HEK293 (cell line): ENCODE measurements around the gene OPN5.

ENCODE experiments used
- CTCF ChIA-PET: fragments of 350-600 bp; formaldehyde crosslinking; extraction: SDS; loops from one replicate; lab custom pipeline; 2021; ENCODE audit warnings: antibody characterized with exemption; lab: Yijun Ruan, JAX
- POLR2A ChIA-PET: fragments of 300-600 bp; formaldehyde crosslinking; extraction: SDS; loops from one replicate; lab custom pipeline; 2020; ENCODE audit warnings: antibody characterized with exemption, inconsistent platforms; lab: Yijun Ruan, JAX
- H3K27ac ChIP-seq: fragments of 200-500 bp; sonication (Bioruptor generic); 2 replicates; pipeline ENCODE4 v1.5.1; 2014; ENCODE audit warnings: low read depth, low read length, control low read depth, inconsistent platforms; ENCODE audit errors: extremely low read depth
- H3K36me3 ChIP-seq, 2 experiments: fragments of 200-500 bp in 1 of 2; sonication (Bioruptor generic) in 1 of 2; 1 replicate in 1 of 2; 2 replicates in 1 of 2; pipeline ENCODE4 v1.5.1; 2014 to 2017; ENCODE audit warnings: inconsistent platforms in 2 of 2, low read length in 2 of 2; ENCODE audit not compliant: control insufficient read depth in 2 of 2, insufficient read depth in 1 of 2
- H3K4me1 ChIP-seq: fragments of 200-500 bp; sonication (Bioruptor generic); 2 replicates; pipeline ENCODE4 v1.5.1; 2014; ENCODE audit warnings: mild to moderate bottlenecking, low read length, inconsistent platforms; ENCODE audit not compliant: control insufficient read depth, insufficient read depth
- H3K4me3 ChIP-seq: 2 replicates; pipeline ENCODE4 v1.5.1; 2011; ENCODE audit warnings: low read depth, mild to moderate bottlenecking, control low read depth, low read length, moderate library complexity
- H3K9me3 ChIP-seq: fragments of 200-500 bp; sonication (Bioruptor generic); 2 replicates; pipeline ENCODE4 v1.5.1; 2014; ENCODE audit warnings: low read depth, low read length, inconsistent platforms; ENCODE audit not compliant: control insufficient read depth, insufficient read depth
- GLIS2 ChIP-seq: fragments of 450-650 bp; formaldehyde crosslinking; IDR thresholded peaks from 2 replicates; pipeline ENCODE4 v1.5.1; 2016; ENCODE audit warnings: missing biosample characterization, missing genetic modification characterization
- OVOL3 ChIP-seq: fragments of 450-650 bp; formaldehyde crosslinking; IDR thresholded peaks from 2 replicates; pipeline ENCODE4 v1.5.1; 2016; ENCODE audit warnings: missing biosample characterization, missing genetic modification characterization
- SALL2 ChIP-seq: fragments of 450-650 bp; formaldehyde crosslinking; IDR thresholded peaks from 2 replicates; pipeline ENCODE4 v1.5.0; 2017; ENCODE audit warnings: missing biosample characterization, mild to moderate bottlenecking, missing genetic modification characterization, borderline replicate concordance
- ZBTB21 ChIP-seq: fragments of 450-650 bp; formaldehyde crosslinking; IDR thresholded peaks from 2 replicates; pipeline ENCODE4 v1.5.1; 2017; ENCODE audit warnings: missing biosample characterization, missing genetic modification characterization
- ZFP69B ChIP-seq: fragments of 450-650 bp; formaldehyde crosslinking; IDR thresholded peaks from 2 replicates; pipeline ENCODE4 v1.5.1; 2016; ENCODE audit warnings: missing biosample characterization, missing genetic modification characterization
- ZNF132 ChIP-seq: fragments of 450-650 bp; formaldehyde crosslinking; IDR thresholded peaks from 2 replicates; pipeline ENCODE4 v1.5.1; 2017; ENCODE audit warnings: missing biosample characterization, missing genetic modification characterization, borderline replicate concordance
- ZNF133 ChIP-seq: fragments of 450-650 bp; formaldehyde crosslinking; IDR thresholded peaks from 2 replicates; pipeline ENCODE4 v1.5.1; 2016; ENCODE audit warnings: missing biosample characterization, missing genetic modification characterization
- ZNF184 ChIP-seq: fragments of 450-650 bp; IDR thresholded peaks from 2 replicates; pipeline ENCODE4 v1.5.1; 2018; ENCODE audit warnings: missing biosample characterization, mild to moderate bottlenecking, missing genetic modification characterization
- ZNF202 ChIP-seq: fragments of 450-650 bp; formaldehyde crosslinking; IDR thresholded peaks from 2 replicates; pipeline ENCODE4 v1.5.1; 2016; ENCODE audit warnings: missing biosample characterization, missing genetic modification characterization, borderline replicate concordance
- ZNF214 ChIP-seq: fragments of 450-650 bp; formaldehyde crosslinking; IDR thresholded peaks from 2 replicates; pipeline ENCODE4 v1.5.1; 2017; ENCODE audit warnings: missing biosample characterization, mild to moderate bottlenecking, missing genetic modification characterization, borderline replicate concordance
- ZNF292 ChIP-seq: fragments of 450-650 bp; formaldehyde crosslinking; IDR thresholded peaks from 2 replicates; pipeline ENCODE4 v1.5.1; 2016; ENCODE audit warnings: low read depth, missing biosample characterization, missing genetic modification characterization, borderline replicate concordance
- ZNF324 ChIP-seq: fragments of 450-650 bp; formaldehyde crosslinking; IDR thresholded peaks from 2 replicates; pipeline ENCODE4 v1.5.1; 2016; ENCODE audit warnings: missing biosample characterization, missing genetic modification characterization
- ZNF335 ChIP-seq: fragments of 450-650 bp; formaldehyde crosslinking; conservative IDR thresholded peaks from 2 replicates; pipeline ENCODE4 v1.5.1; 2016; ENCODE audit warnings: missing biosample characterization, missing genetic modification characterization
- ZNF416 ChIP-seq: fragments of 450-650 bp; formaldehyde crosslinking; IDR thresholded peaks from 2 replicates; pipeline ENCODE4 v1.5.1; 2016; ENCODE audit warnings: missing biosample characterization, missing genetic modification characterization
- ZNF433 ChIP-seq: fragments of 450-650 bp; formaldehyde crosslinking; IDR thresholded peaks from 2 replicates; pipeline ENCODE4 v1.5.1; 2016; ENCODE audit warnings: missing biosample characterization, missing genetic modification characterization, low read depth
- ZNF488 ChIP-seq: fragments of 450-650 bp; formaldehyde crosslinking; IDR thresholded peaks from 2 replicates; pipeline ENCODE4 v1.5.1; 2016; ENCODE audit warnings: missing biosample characterization, missing genetic modification characterization
- ZNF510 ChIP-seq: fragments of 450-650 bp; formaldehyde crosslinking; IDR thresholded peaks from 2 replicates; pipeline ENCODE4 v1.5.1; 2018; ENCODE audit warnings: mild to moderate bottlenecking, missing genetic modification characterization, missing biosample characterization; ENCODE audit not compliant: insufficient replicate concordance
- ZNF544 ChIP-seq: fragments of 450-650 bp; formaldehyde crosslinking; IDR thresholded peaks from 2 replicates; pipeline ENCODE4 v1.5.0; 2017; ENCODE audit warnings: missing biosample characterization, missing genetic modification characterization
- ZNF549 ChIP-seq: fragments of 450-650 bp; IDR thresholded peaks from 2 replicates; pipeline ENCODE4 v1.5.1; 2018; ENCODE audit warnings: missing biosample characterization, missing genetic modification characterization, mild to moderate bottlenecking, inconsistent platforms, moderate library complexity
- ZNF585B ChIP-seq: fragments of 450-650 bp; formaldehyde crosslinking; IDR thresholded peaks from 2 replicates; pipeline ENCODE4 v1.5.1; 2016; ENCODE audit warnings: missing biosample characterization, missing genetic modification characterization
- ZNF624 ChIP-seq: fragments of 450-650 bp; formaldehyde crosslinking; IDR thresholded peaks from 2 replicates; pipeline ENCODE4 v1.5.1; 2017; ENCODE audit warnings: missing biosample characterization, missing genetic modification characterization
- ZNF629 ChIP-seq: fragments of 450-650 bp; formaldehyde crosslinking; IDR thresholded peaks from 2 replicates; pipeline ENCODE4 v1.5.1; 2017; ENCODE audit warnings: missing biosample characterization, missing genetic modification characterization
- ZNF658 ChIP-seq: fragments of 450-650 bp; formaldehyde crosslinking; IDR thresholded peaks from 2 replicates; pipeline ENCODE4; 2016; ENCODE audit warnings: missing biosample characterization, missing genetic modification characterization
- ZNF768 ChIP-seq: fragments of 450-650 bp; formaldehyde crosslinking; IDR thresholded peaks from 2 replicates; pipeline ENCODE4 v1.5.1; 2018; ENCODE audit warnings: missing biosample characterization, mild to moderate bottlenecking, missing genetic modification characterization
- ZNF830 ChIP-seq: fragments of 450-650 bp; IDR thresholded peaks from 2 replicates; pipeline ENCODE4 v1.5.0; 2018; ENCODE audit warnings: missing biosample characterization, missing genetic modification characterization, low read depth, mild to moderate bottlenecking, moderate library complexity

Gene OPN5

GRCh38 chr6:47811443-47811842, 29.6 kb downstream of the OPN5 start:
- POLR2A ChIA-PET = no interaction called here
- no peaks in the 10 kb centered on the region for H3K9me3 ChIP-seq
- no peak overlapping the region for H3K27ac ChIP-seq
- no peak overlapping the region for H3K4me3 ChIP-seq
- H3K4me1 ChIP-seq = no peaks in the 10 kb centered on the region
- H3K36me3 ChIP-seq = no peaks in the 10 kb centered on the region
- CTCF ChIA-PET = interaction anchor here (0.6 to 1.6 kb wide), 4 partner anchors 20 to 703 kb away, joined by 4 read pairs; no protein-coding TSS in a partner anchor
- TF ChIP-seq ZNF830 (tag by site-specific recombination) (no peak), ZNF768 (tag by site-specific recombination) (no peak), OVOL3 (tag by site-specific recombination) (no peak), ZNF133 (tag by site-specific recombination) (no peak)
- TF ChIP-seq, all 188 proteins: peak for 0

GRCh38 chr6:47817749-47818148, 35.9 kb downstream of the OPN5 start:
- Histone ChIP-seq H3K36me3 (no peaks in the 10 kb centered on the region), H3K9me3 (no peaks in the 10 kb centered on the region), H3K27ac (no peak overlapping the region), H3K4me1 (no peaks in the 10 kb centered on the region), H3K4me3 (no peak overlapping the region)
- ChIA-PET POLR2A (no interaction called here), CTCF (interaction anchor here (1.7 kb wide), 1 partner anchor 30 kb away, joined by 6 read pairs; no protein-coding TSS in a partner anchor)
- TF ChIP-seq ZNF510 (tag by site-specific recombination) (no peak), SALL2 (tag by site-specific recombination) (no peak), ZNF433 (no peak), ZNF184 (tag by site-specific recombination) (no peak), ZNF416 (tag by site-specific recombination) (no peak), ZNF292 (tag by site-specific recombination) (no peak)

GRCh38 chr6:47819461-47819860, 37.6 kb downstream of the OPN5 start:
- Histone ChIP-seq H3K36me3 (no peaks in the 10 kb centered on the region), H3K27ac (no peak overlapping the region), H3K9me3 (no peaks in the 10 kb centered on the region), H3K4me1 (no peaks in the 10 kb centered on the region), H3K4me3 (no peak overlapping the region)
- ChIA-PET CTCF (interaction anchor here (1.6 kb wide), 1 partner anchor 32 kb away, joined by 9 read pairs; no protein-coding TSS in a partner anchor), POLR2A (no interaction called here)
- TF ChIP-seq ZNF658 (tag by site-specific recombination) (no peak), ZNF488 (tag by site-specific recombination) (no peak), ZNF132 (no peak), ZFP69B (tag by site-specific recombination) (no peak), ZNF214 (no peak), ZNF202 (no peak), GLIS2 (no peak), ZBTB21 (tag by site-specific recombination) (no peak), ZNF624 (no peak), ZNF585B (tag by site-specific recombination) (no peak), ZNF324 (tag by site-specific recombination) (no peak), ZNF544 (tag by site-specific recombination) (no peak), ZNF335 (no peak), ZNF629 (tag by site-specific recombination) (no peak), ZNF549 (tag by site-specific recombination) (no peak)
